SK-N-SH (cell line): ENCODE measurements around the gene FGD3. TPM values are rescaled to one million over a fixed set of nuclear protein-coding genes. Genes with fewer than 3 reads are reported as not detected.

ENCODE experiments used
- CTCF ChIA-PET: fragments of 300-600, 350-600 bp; formaldehyde crosslinking; extraction: SDS; loops from one replicate; lab custom pipeline; 2021; lab: Yijun Ruan, JAX
- POLR2A ChIA-PET: fragments of 350-600 bp; sonication (Branson Sonifier 250); formaldehyde crosslinking; extraction: SDS; loops from one replicate; lab custom pipeline; 2020; ENCODE audit warnings: antibody characterized with exemption, inconsistent platforms; lab: Yijun Ruan, JAX
- DNase-seq: peaks from one replicate; pipeline ENCODE4 v3.0.0; 2012
- H2AFZ ChIP-seq: fragments of 200-600 bp; sonication (generic); 2 replicates; pipeline ENCODE4 v1.8.1; 2016; ENCODE audit warnings: antibody characterized with exemption, mild to moderate bottlenecking, low read depth
- H3F3A ChIP-seq: fragments of 200-600 bp; sonication (generic); replicated peaks from 2 replicates; pipeline ENCODE3; 2016; ENCODE audit warnings: antibody characterized with exemption, mild to moderate bottlenecking; ENCODE audit not compliant: insufficient read depth
- H3K27ac ChIP-seq, 2 experiments: fragments of 200-500 bp in 1 of 2; fragments of 200-600 bp in 1 of 2; sonication (Bioruptor generic) in 1 of 2; sonication (generic), shearing (Covaris generic) in 1 of 2; 2 replicates each; pipeline versions ENCODE4 v1.5.1 to v1.6.1; 2014 to 2016; ENCODE audit warnings: low read depth in 2 of 2, inconsistent platforms in 1 of 2, low read length in 1 of 2, mild to moderate bottlenecking in 1 of 2, mixed read lengths in 1 of 2
- H3K27me3 ChIP-seq: fragments of 200-600 bp; sonication (generic), shearing (Covaris generic); 2 replicates; pipeline ENCODE4 v1.6.1; 2016; ENCODE audit warnings: mixed run types; ENCODE audit not compliant: insufficient read depth
- H3K36me3 ChIP-seq, 2 experiments: fragments of 200-500 bp in 1 of 2; fragments of 200-600 bp in 1 of 2; sonication (Bioruptor generic) in 1 of 2; sonication (generic) in 1 of 2; replicated peaks in 1 of 2; 2 replicates each; pipeline versions ENCODE3 to v1.5.1; 2014 to 2016; ENCODE audit warnings: low read length in 1 of 2, mild to moderate bottlenecking in 1 of 2; ENCODE audit not compliant: insufficient read depth in 2 of 2, control insufficient read depth in 1 of 2
- H3K4me1 ChIP-seq, 2 experiments: fragments of 200-500 bp in 1 of 2; fragments of 200-600 bp in 1 of 2; sonication (Bioruptor generic) in 1 of 2; sonication (generic), shearing (Covaris generic) in 1 of 2; 2 replicates each; pipeline versions ENCODE4 v1.5.1 to v1.6.1; 2014 to 2016; ENCODE audit warnings: low read depth in 1 of 2, low read length in 1 of 2, mixed run types in 1 of 2; ENCODE audit not compliant: insufficient read depth in 2 of 2, control insufficient read depth in 1 of 2
- H3K4me2 ChIP-seq: fragments of 200-600 bp; sonication (generic), shearing (Covaris generic); 2 replicates; pipeline ENCODE4 v1.6.1; 2017; ENCODE audit warnings: mixed run types
- H3K4me3 ChIP-seq, 2 experiments: fragments of 200-500 bp in 1 of 2; fragments of 200-600 bp in 1 of 2; sonication (Bioruptor generic) in 1 of 2; sonication (generic), shearing (Covaris generic) in 1 of 2; 2 replicates each; pipeline versions ENCODE4 v1.5.1 to v1.8.1; 2014 to 2016; ENCODE audit warnings: low read depth in 2 of 2, inconsistent platforms in 1 of 2, low read length in 1 of 2, mild to moderate bottlenecking in 1 of 2, mixed read lengths in 1 of 2, moderate library complexity in 1 of 2
- H3K79me2 ChIP-seq: fragments of 200-600 bp; sonication (generic); 2 replicates; pipeline ENCODE4 v1.8.1; 2017; ENCODE audit warnings: mild to moderate bottlenecking; ENCODE audit not compliant: insufficient read depth
- H3K9ac ChIP-seq: fragments of 200-600 bp; sonication (generic); 2 replicates; pipeline ENCODE4 v1.6.1; 2017; ENCODE audit warnings: mixed run types
- H3K9me2 ChIP-seq: fragments of 200-600 bp; sonication (generic); 2 replicates; pipeline ENCODE4 v1.6.1; 2017; ENCODE audit warnings: mixed run types
- H3K9me3 ChIP-seq: fragments of 200-600 bp; sonication (generic); 2 replicates; pipeline ENCODE4 v1.6.1; 2017; ENCODE audit warnings: mixed run types, mild to moderate bottlenecking, moderate library complexity
- H4K20me1 ChIP-seq: fragments of 200-600 bp; sonication (generic); 2 replicates; pipeline ENCODE4 v1.6.1; 2017; ENCODE audit warnings: mild to moderate bottlenecking, mixed run types; ENCODE audit not compliant: insufficient read depth
- CHD2 ChIP-seq: fragments of 150-350 bp; IDR thresholded peaks from 2 replicates; pipeline ENCODE4 v1.6.1; 2018; ENCODE audit warnings: low read length; ENCODE audit not compliant: partially characterized antibody
- CTCF ChIP-seq: fragments of 200-600 bp; sonication (generic); IDR thresholded peaks from 2 replicates; pipeline ENCODE4 v1.6.1; 2017; ENCODE audit warnings: antibody characterized with exemption, mild to moderate bottlenecking, moderate library complexity
- ELF1 ChIP-seq: IDR thresholded peaks from 2 replicates; pipeline ENCODE4 v1.4.0; 2012
- FOXJ3 ChIP-seq: sonication (generic); formaldehyde crosslinking; IDR thresholded peaks from 2 replicates; pipeline ENCODE4 v1.5.1; 2020; ENCODE audit warnings: mild to moderate bottlenecking, missing genetic modification reagents
- FOXM1 ChIP-seq: IDR thresholded peaks from 2 replicates; pipeline ENCODE4 v1.4.0; 2012; ENCODE audit warnings: low read depth, mild to moderate bottlenecking
- GABPA ChIP-seq: IDR thresholded peaks from 2 replicates; pipeline ENCODE4 v1.4.0; 2012; ENCODE audit warnings: low read depth, mild to moderate bottlenecking
- MAX ChIP-seq: IDR thresholded peaks from 2 replicates; pipeline ENCODE4 v1.4.0; 2012; ENCODE audit warnings: low read depth
- NRF1 ChIP-seq: IDR thresholded peaks from 2 replicates; pipeline ENCODE4 v1.6.1; 2012; ENCODE audit warnings: low read depth, mild to moderate bottlenecking, low read length
- RAD21 ChIP-seq: IDR thresholded peaks from 2 replicates; pipeline ENCODE4 v1.6.1; 2012; ENCODE audit warnings: mild to moderate bottlenecking, low read length
- TAF1 ChIP-seq: IDR thresholded peaks from 2 replicates; pipeline ENCODE4 v1.6.1; 2012; ENCODE audit warnings: low read depth, mild to moderate bottlenecking, low read length, moderate library complexity, borderline replicate concordance
- TEAD4 ChIP-seq: IDR thresholded peaks from 2 replicates; pipeline ENCODE4 v1.4.0; 2012; ENCODE audit warnings: mild to moderate bottlenecking, borderline replicate concordance; ENCODE audit not compliant: insufficient read depth
- USF1 ChIP-seq: IDR thresholded peaks from 2 replicates; pipeline ENCODE4 v1.4.0; 2012; ENCODE audit warnings: low read depth, borderline replicate concordance
- USF2 ChIP-seq: fragments of 150-350 bp; IDR thresholded peaks from 2 replicates; pipeline ENCODE4 v1.6.1; 2017; ENCODE audit warnings: antibody characterized with exemption, low read length, low read depth, borderline replicate concordance
- WGBS: methylation state at CpG from one replicate; pipeline ENCODE4 v1.1.6; 2017; ENCODE audit warnings: low lambda C conversion rate; 5-methylcytosine and 5-hydroxymethylcytosine counted together
- polyA plus RNA-seq, 3 experiments: library from polyadenylated mRNA; depleted of rRNA; stranded (reverse); fragments of >200 nt; gene quantifications; 2 replicates each; pipeline ENCODE4 v1.2.3, GENCODE V29; 2012
- TF ChIP-seq, protein P1 (sequence below): IDR thresholded peaks from 2 replicates; pipeline ENCODE4; 2012

FGD3 gene
- polyA plus RNA-seq, 1 of the 3 experiments (the other 2 are of a cell fraction) = not detected

- no peaks in the 10 kb centered on the region; the same call in 1 of the 2 replicates for H3K9me3 ChIP-seq
- ChIA-PET CTCF (interaction anchor here (1.1 kb wide), 2 partner anchors 34 to 124 kb away, joined by 3 read pairs; no protein-coding TSS in a partner anchor), POLR2A (no interaction called here)
- TF ChIP-seq CHD2 = no peak
- TF ChIP-seq RAD21 = no peak
- TF ChIP-seq FOXM1 = no peak
- TF ChIP-seq FOXJ3 (CRISPR knock-in tag) = no peak
- no peak for TF ChIP-seq NRF1
- no peak for TF ChIP-seq TAF1
- TF ChIP-seq, protein P1, sequence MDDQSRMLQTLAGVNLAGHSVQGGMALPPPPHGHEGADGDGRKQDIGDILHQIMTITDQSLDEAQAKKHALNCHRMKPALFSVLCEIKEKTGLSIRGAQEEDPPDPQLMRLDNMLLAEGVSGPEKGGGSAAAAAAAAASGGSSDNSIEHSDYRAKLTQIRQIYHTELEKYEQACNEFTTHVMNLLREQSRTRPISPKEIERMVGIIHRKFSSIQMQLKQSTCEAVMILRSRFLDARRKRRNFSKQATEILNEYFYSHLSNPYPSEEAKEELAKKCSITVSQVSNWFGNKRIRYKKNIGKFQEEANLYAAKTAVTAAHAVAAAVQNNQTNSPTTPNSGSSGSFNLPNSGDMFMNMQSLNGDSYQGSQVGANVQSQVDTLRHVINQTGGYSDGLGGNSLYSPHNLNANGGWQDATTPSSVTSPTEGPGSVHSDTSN = no peak
- TF ChIP-seq TEAD4 = no peak
- no peak for TF ChIP-seq ELF1
- no peak for TF ChIP-seq MAX
- no peak for TF ChIP-seq USF1
- no peak for TF ChIP-seq USF2
- H2AFZ ChIP-seq = no peak overlapping the region
- DNase-seq = no peak
- H3K9ac ChIP-seq = no peak overlapping the region
- WGBS = 20% methylated on average over 1 of the region's 3 CpGs
- H4K20me1 ChIP-seq = no peaks in the 10 kb centered on the region
- H3K9me2 ChIP-seq = no peaks in the 10 kb centered on the region
- H3K4me1 ChIP-seq = no peaks in the 10 kb centered on the region; a peak in 1 of 4 replicates
- no peaks in the 10 kb centered on the region for H3K79me2 ChIP-seq
- no peaks in the 10 kb centered on the region for H3F3A ChIP-seq
- H3K4me3 ChIP-seq = no peak overlapping the region
- no peak overlapping the region for H3K4me2 ChIP-seq
- no peaks in the 10 kb centered on the region for H3K36me3 ChIP-seq
- no peak overlapping the region for H3K27ac ChIP-seq
- H3K27me3 ChIP-seq = no peaks in the 10 kb centered on the region
These were observed 37.7 kb downstream of the FGD3 start for GRCh38 chr9:92984976-92985375.

GRCh38 chr9:92986176-92987119, 39.1 kb downstream of the FGD3 start:
- Histone ChIP-seq H4K20me1 (no peaks in the 10 kb centered on the region), H3K4me2 (no peak overlapping the region), H3K27me3 (no peaks in the 10 kb centered on the region), H3K9ac (no peak overlapping the region), H3K4me1 (no peaks in the 10 kb centered on the region; a peak in 1 of 4 replicates), H3K36me3 (no peaks in the 10 kb centered on the region), H3K27ac (no peak overlapping the region), H3K4me3 (no peak overlapping the region), H2AFZ (no peak overlapping the region), H3K79me2 (no peaks in the 10 kb centered on the region), H3F3A (no peaks in the 10 kb centered on the region), H3K9me3 (no peaks in the 10 kb centered on the region; the same call in 1 of the 2 replicates), H3K9me2 (no peaks in the 10 kb centered on the region)
- POLR2A ChIA-PET = no interaction called here
- whole genome bisulfite sequencing = 47% methylated on average over 6 of the region's 6 CpGs
- CTCF ChIA-PET = interaction anchor here (0.7 to 1.1 kb wide), 2 partner anchors 17 to 35 kb away, joined by 3 read pairs; no protein-coding TSS in a partner anchor
- no peak for DNase-seq
- TF ChIP-seq CTCF (peak; percentile 45), GABPA (no peak)
